ENCODE measurements around the gene PTMS.

DNA sequence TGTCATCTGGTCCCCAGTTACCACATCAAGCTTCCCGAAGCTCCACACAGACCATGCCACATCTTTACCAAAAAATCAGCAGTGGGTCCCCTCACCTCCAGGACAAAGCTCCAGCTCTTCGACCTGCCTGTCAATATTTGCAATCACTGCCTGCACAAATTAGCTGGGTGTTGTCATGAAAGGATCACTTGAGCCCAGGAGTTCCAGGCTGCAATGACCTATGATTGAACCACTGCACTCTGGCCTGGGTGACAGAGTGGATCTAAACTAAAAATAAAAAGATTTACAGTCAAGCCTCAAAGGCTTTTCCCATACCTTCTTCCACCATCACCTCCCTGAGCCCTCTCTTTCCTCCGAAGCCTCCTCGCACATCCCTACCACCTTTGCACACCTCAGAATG, 30.4 kb downstream of the PTMS start:
- TF ChIP-seq, protein P1, sequence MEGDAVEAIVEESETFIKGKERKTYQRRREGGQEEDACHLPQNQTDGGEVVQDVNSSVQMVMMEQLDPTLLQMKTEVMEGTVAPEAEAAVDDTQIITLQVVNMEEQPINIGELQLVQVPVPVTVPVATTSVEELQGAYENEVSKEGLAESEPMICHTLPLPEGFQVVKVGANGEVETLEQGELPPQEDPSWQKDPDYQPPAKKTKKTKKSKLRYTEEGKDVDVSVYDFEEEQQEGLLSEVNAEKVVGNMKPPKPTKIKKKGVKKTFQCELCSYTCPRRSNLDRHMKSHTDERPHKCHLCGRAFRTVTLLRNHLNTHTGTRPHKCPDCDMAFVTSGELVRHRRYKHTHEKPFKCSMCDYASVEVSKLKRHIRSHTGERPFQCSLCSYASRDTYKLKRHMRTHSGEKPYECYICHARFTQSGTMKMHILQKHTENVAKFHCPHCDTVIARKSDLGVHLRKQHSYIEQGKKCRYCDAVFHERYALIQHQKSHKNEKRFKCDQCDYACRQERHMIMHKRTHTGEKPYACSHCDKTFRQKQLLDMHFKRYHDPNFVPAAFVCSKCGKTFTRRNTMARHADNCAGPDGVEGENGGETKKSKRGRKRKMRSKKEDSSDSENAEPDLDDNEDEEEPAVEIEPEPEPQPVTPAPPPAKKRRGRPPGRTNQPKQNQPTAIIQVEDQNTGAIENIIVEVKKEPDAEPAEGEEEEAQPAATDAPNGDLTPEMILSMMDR (conservative IDR thresholded peaks at IDR 0.05; ENCODE audit: low read depth in 2 of 2) = no peak
- TF ChIP-seq POLR2AphosphoS5 (IDR thresholded peaks at IDR 0.05; ENCODE audit: low read depth) (no peak), EZH2phosphoT487 (IDR thresholded peaks at IDR 0.05; ENCODE audit: unreplicated experiment) (no peak), EZH2 (IDR thresholded peaks at IDR 0.05; ENCODE audit: low read depth, unreplicated experiment) (no peak), JUNB (IDR thresholded peaks at IDR 0.05; ENCODE audit: unreplicated experiment) (no peak), STAT1 (IDR thresholded peaks at IDR 0.05; ENCODE audit: unreplicated experiment) (no peak), ZNF331 (CRISPR knock-in tag; IDR thresholded peaks at IDR 0.05; ENCODE audit: low read depth) (no peak), CREB1 (CRISPR knock-in tag; IDR thresholded peaks at IDR 0.05; ENCODE audit: low read depth) (no peak), ZNF114 (CRISPR knock-in tag; IDR thresholded peaks at IDR 0.05) (no peak), NANOG (IDR thresholded peaks at IDR 0.05; ENCODE audit: borderline replicate concordance) (no peak)
- TF ChIP-seq, protein P2, sequence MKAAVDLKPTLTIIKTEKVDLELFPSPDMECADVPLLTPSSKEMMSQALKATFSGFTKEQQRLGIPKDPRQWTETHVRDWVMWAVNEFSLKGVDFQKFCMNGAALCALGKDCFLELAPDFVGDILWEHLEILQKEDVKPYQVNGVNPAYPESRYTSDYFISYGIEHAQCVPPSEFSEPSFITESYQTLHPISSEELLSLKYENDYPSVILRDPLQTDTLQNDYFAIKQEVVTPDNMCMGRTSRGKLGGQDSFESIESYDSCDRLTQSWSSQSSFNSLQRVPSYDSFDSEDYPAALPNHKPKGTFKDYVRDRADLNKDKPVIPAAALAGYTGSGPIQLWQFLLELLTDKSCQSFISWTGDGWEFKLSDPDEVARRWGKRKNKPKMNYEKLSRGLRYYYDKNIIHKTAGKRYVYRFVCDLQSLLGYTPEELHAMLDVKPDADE (IDR thresholded peaks at IDR 0.05) = no peak
- TF ChIP-seq, protein P3, sequence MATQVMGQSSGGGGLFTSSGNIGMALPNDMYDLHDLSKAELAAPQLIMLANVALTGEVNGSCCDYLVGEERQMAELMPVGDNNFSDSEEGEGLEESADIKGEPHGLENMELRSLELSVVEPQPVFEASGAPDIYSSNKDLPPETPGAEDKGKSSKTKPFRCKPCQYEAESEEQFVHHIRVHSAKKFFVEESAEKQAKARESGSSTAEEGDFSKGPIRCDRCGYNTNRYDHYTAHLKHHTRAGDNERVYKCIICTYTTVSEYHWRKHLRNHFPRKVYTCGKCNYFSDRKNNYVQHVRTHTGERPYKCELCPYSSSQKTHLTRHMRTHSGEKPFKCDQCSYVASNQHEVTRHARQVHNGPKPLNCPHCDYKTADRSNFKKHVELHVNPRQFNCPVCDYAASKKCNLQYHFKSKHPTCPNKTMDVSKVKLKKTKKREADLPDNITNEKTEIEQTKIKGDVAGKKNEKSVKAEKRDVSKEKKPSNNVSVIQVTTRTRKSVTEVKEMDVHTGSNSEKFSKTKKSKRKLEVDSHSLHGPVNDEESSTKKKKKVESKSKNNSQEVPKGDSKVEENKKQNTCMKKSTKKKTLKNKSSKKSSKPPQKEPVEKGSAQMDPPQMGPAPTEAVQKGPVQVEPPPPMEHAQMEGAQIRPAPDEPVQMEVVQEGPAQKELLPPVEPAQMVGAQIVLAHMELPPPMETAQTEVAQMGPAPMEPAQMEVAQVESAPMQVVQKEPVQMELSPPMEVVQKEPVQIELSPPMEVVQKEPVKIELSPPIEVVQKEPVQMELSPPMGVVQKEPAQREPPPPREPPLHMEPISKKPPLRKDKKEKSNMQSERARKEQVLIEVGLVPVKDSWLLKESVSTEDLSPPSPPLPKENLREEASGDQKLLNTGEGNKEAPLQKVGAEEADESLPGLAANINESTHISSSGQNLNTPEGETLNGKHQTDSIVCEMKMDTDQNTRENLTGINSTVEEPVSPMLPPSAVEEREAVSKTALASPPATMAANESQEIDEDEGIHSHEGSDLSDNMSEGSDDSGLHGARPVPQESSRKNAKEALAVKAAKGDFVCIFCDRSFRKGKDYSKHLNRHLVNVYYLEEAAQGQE (IDR thresholded peaks at IDR 0.05; ENCODE audit: unreplicated experiment) = no peak
- TF ChIP-seq, protein P4, sequence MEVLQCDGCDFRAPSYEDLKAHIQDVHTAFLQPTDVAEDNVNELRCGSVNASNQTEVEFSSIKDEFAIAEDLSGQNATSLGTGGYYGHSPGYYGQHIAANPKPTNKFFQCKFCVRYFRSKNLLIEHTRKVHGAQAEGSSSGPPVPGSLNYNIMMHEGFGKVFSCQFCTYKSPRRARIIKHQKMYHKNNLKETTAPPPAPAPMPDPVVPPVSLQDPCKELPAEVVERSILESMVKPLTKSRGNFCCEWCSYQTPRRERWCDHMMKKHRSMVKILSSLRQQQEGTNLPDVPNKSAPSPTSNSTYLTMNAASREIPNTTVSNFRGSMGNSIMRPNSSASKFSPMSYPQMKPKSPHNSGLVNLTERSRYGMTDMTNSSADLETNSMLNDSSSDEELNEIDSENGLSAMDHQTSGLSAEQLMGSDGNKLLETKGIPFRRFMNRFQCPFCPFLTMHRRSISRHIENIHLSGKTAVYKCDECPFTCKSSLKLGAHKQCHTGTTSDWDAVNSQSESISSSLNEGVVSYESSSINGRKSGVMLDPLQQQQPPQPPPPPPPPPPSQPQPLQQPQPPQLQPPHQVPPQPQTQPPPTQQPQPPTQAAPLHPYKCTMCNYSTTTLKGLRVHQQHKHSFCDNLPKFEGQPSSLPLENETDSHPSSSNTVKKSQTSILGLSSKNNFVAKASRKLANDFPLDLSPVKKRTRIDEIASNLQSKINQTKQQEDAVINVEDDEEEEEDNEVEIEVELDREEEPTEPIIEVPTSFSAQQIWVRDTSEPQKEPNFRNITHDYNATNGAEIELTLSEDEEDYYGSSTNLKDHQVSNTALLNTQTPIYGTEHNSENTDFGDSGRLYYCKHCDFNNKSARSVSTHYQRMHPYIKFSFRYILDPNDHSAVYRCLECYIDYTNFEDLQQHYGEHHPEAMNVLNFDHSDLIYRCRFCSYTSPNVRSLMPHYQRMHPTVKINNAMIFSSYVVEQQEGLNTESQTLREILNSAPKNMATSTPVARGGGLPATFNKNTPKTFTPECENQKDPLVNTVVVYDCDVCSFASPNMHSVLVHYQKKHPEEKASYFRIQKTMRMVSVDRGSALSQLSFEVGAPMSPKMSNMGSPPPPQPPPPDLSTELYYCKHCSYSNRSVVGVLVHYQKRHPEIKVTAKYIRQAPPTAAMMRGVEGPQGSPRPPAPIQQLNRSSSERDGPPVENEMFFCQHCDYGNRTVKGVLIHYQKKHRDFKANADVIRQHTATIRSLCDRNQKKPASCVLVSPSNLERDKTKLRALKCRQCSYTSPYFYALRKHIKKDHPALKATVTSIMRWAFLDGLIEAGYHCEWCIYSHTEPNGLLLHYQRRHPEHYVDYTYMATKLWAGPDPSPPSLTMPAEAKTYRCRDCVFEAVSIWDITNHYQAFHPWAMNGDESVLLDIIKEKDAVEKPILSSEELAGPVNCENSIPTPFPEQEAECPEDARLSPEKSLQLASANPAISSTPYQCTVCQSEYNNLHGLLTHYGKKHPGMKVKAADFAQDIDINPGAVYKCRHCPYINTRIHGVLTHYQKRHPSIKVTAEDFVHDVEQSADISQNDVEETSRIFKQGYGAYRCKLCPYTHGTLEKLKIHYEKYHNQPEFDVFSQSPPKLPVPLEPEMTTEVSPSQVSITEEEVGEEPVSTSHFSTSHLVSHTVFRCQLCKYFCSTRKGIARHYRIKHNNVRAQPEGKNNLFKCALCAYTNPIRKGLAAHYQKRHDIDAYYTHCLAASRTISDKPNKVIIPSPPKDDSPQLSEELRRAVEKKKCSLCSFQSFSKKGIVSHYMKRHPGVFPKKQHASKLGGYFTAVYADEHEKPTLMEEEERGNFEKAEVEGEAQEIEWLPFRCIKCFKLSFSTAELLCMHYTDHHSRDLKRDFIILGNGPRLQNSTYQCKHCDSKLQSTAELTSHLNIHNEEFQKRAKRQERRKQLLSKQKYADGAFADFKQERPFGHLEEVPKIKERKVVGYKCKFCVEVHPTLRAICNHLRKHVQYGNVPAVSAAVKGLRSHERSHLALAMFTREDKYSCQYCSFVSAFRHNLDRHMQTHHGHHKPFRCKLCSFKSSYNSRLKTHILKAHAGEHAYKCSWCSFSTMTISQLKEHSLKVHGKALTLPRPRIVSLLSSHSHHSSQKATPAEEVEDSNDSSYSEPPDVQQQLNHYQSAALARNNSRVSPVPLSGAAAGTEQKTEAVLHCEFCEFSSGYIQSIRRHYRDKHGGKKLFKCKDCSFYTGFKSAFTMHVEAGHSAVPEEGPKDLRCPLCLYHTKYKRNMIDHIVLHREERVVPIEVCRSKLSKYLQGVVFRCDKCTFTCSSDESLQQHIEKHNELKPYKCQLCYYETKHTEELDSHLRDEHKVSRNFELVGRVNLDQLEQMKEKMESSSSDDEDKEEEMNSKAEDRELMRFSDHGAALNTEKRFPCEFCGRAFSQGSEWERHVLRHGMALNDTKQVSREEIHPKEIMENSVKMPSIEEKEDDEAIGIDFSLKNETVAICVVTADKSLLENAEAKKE (CRISPR knock-in tag; IDR thresholded peaks at IDR 0.05) = no peak

All from GM23338 (cell line).